ENCODE data around the gene PUSL1.

DNA sequence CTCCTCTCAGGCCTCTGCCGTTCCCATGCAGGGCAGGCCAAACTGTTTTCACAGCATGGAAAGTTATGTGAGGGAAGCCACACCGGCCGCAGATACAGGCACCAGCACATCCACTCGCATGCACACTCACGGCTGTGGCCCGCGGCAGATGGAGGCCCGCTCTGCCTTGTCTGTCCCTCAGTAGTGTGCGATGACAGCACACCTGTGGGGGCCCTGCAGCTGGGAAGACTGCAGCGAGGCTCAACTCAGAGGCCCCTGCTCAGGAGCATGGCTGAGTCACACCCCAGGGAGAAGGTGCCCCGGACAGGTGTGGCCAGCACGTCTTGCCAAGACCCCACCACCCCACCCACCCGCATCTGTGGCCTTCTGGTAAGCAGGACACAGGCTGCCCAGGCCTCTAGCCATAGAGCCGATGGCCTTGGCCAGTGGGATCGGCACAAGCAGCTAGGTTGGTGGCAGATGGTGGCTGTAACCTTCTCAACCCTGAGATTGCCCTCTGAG lies 33.4 kb upstream of the PUSL1 start:
- TF ChIP-seq, protein P1, sequence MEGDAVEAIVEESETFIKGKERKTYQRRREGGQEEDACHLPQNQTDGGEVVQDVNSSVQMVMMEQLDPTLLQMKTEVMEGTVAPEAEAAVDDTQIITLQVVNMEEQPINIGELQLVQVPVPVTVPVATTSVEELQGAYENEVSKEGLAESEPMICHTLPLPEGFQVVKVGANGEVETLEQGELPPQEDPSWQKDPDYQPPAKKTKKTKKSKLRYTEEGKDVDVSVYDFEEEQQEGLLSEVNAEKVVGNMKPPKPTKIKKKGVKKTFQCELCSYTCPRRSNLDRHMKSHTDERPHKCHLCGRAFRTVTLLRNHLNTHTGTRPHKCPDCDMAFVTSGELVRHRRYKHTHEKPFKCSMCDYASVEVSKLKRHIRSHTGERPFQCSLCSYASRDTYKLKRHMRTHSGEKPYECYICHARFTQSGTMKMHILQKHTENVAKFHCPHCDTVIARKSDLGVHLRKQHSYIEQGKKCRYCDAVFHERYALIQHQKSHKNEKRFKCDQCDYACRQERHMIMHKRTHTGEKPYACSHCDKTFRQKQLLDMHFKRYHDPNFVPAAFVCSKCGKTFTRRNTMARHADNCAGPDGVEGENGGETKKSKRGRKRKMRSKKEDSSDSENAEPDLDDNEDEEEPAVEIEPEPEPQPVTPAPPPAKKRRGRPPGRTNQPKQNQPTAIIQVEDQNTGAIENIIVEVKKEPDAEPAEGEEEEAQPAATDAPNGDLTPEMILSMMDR (IDR thresholded peaks at IDR 0.05) = no peak
- TF ChIP-seq POLR2A (IDR thresholded peaks at IDR 0.05) = no peak

Measured in right lobe of liver (tissue), 4 donors.